Esophagus (tissue), 2 donors: Measurements from ENCODE around the gene COQ3. TPM values are rescaled to one million over a fixed set of nuclear protein-coding genes. Genes with fewer than 3 reads are reported as not detected.
"Not testable (repeated sequence)": the region's sequence is repeated elsewhere in the genome, so short reads cannot be mapped to it uniquely, and the experiment has no call there.

Experiments used
- H3K27ac ChIP-seq, 2 donors: one replicate each; pipeline ENCODE4 v1.5.1; 2013; ENCODE audit warnings: low read depth in 2 of 2, mild to moderate bottlenecking in 2 of 2, inconsistent platforms in 1 of 2, low read length in 1 of 2, moderate library complexity in 1 of 2
- H3K27me3 ChIP-seq, 2 donors: one replicate each; pipeline ENCODE4 v1.6.1; 2013; ENCODE audit warnings: low read length in 2 of 2, control low read depth in 1 of 2, mild to moderate bottlenecking in 1 of 2; ENCODE audit not compliant: insufficient read depth in 2 of 2, control insufficient read depth in 1 of 2
- H3K36me3 ChIP-seq, 2 donors: one replicate each; pipeline ENCODE4 v1.6.1; 2013; ENCODE audit warnings: low read length in 1 of 2; ENCODE audit not compliant: control insufficient read depth in 2 of 2, insufficient read depth in 2 of 2
- H3K4me1 ChIP-seq, 2 donors: one replicate each; pipeline ENCODE4 v1.6.1; 2013; ENCODE audit warnings: low read length in 1 of 2; ENCODE audit not compliant: control insufficient read depth in 2 of 2, insufficient read depth in 2 of 2
- H3K4me3 ChIP-seq, 2 donors: one replicate each; pipeline ENCODE4 v1.5.1; 2013; ENCODE audit warnings: low read length in 2 of 2, mild to moderate bottlenecking in 2 of 2, low read depth in 1 of 2, moderate library complexity in 1 of 2
- H3K9me3 ChIP-seq, 2 donors: one replicate each; pipeline ENCODE4 v1.6.1; 2013; ENCODE audit warnings: mild to moderate bottlenecking in 2 of 2, low read depth in 1 of 2, low read length in 1 of 2, moderate library complexity in 1 of 2; ENCODE audit not compliant: control insufficient read depth in 2 of 2, insufficient read depth in 1 of 2
- whole genome bisulfite sequencing, 2 donors: extraction: QIAGEN DNeasy Blood & Tissue Kit; methylation state at CpG; one replicate each; pipeline ENCODE4 v1.1.7; 2013; 5-methylcytosine and 5-hydroxymethylcytosine counted together
- polyA plus RNA-seq, 2 donors: library from polyadenylated mRNA; stranded (reverse); fragments of 200-250 nt; gene quantifications; one replicate each; pipeline ENCODE4 v1.2.3, GENCODE V29; 2013
- donor health status: healthy with polysubstance abuse.
- donor health status: Bipolar disorder and iron deficiency.

Gene COQ3
- polyA plus RNA-seq, 2 donors: 9.5 to 12.8 TPM

DNA sequence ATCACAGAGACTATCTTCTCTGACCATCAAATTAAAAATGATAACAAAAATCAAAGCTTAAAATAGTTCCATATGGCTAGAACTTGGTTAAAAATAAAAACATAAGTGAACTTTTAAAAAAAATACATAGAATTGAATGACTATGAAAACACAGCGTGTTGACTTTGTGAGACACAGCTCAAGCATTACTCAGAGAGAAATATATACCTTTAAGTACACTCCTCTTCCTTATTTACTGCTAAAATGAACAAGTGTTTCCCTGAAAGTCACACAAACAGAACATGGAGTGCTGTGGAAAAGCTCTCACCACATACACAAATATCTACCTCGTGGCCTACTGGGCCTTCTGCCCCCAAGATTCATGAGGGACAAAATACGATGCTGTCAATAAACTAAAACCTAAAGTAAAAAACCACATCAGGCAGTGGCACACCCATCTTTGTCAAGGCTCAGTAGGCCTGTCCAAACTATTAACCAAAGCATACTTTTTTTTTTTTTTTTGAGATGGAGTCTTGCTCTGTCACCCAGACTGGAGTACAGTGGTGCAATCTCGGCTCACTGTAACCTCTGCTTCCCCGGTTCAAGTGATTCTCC is 52.0 kb downstream of the COQ3 start:
- Histone ChIP-seq H3K9me3 (no peaks in the 10 kb centered on the region), H3K36me3 (no peaks in the 10 kb centered on the region), H3K27me3 (no peaks in the 10 kb centered on the region), H3K27ac (no peak overlapping the region), H3K4me3 (no peak overlapping the region), H3K4me1 (peaks cover 0 to 5% of the 10 kb centered on the region in 2 donors)
- 76 to 84% methylated on average over 5 of the region's 5 CpGs for WGBS, 2 donors

DNA sequence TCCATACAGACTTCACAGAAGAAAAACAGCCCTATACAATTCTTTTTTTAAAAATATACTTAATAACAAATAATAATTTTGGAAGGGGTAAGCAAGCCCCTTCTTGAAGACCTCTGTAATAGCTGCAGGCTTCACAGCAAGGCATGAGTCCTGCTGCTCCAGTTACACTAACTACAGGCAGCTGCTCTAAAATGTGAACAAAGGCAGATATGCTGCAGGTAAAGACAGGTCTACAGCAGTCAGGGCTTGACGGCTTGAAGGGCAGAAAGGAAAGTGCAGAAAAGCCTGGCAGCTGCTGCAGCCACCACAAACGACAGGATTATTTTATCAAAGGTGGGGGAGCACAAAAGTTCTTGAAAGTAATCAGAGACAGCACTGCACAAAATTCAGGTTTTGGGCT is 55.8 kb downstream of the COQ3 start:
- H3K27me3 ChIP-seq: no peaks in the 10 kb centered on the region
- 17 to 32% methylated on average over 2 of the region's 2 CpGs for WGBS, 2 donors
- no peaks in the 10 kb centered on the region for H3K9me3 ChIP-seq
- H3K4me3 ChIP-seq: no peak overlapping the region
- H3K36me3 ChIP-seq: no peaks in the 10 kb centered on the region
- no peak overlapping the region for H3K27ac ChIP-seq
- H3K4me1 ChIP-seq: peaks cover 0 to 5% of the 10 kb centered on the region in 2 donors

GRCh38 chr6:99335298-99335697 is 58.7 kb downstream of the COQ3 start:
- H3K36me3 ChIP-seq, H3K4me3 ChIP-seq, H3K4me1 ChIP-seq, H3K27me3 ChIP-seq, H3K27ac ChIP-seq, H3K9me3 ChIP-seq: not testable (repeated sequence)
- WGBS, 2 donors: 59 to 66% methylated on average over 6 of the region's 6 CpGs

- H3K36me3 ChIP-seq: no peaks in the 10 kb centered on the region
- WGBS, 2 donors: 29 to 33% methylated on average over 2 of the region's 2 CpGs
- H3K27ac ChIP-seq: peak overlapping the region; percentile 17 to 66
- H3K4me1 ChIP-seq: peaks cover 0 to 5% of the 10 kb centered on the region in 2 donors
- no peaks in the 10 kb centered on the region for H3K27me3 ChIP-seq
- no peaks in the 10 kb centered on the region for H3K9me3 ChIP-seq
- no peak overlapping the region for H3K4me3 ChIP-seq
These were observed 59.4 kb downstream of the COQ3 start for GRCh38 chr6:99334526-99335127.

DNA sequence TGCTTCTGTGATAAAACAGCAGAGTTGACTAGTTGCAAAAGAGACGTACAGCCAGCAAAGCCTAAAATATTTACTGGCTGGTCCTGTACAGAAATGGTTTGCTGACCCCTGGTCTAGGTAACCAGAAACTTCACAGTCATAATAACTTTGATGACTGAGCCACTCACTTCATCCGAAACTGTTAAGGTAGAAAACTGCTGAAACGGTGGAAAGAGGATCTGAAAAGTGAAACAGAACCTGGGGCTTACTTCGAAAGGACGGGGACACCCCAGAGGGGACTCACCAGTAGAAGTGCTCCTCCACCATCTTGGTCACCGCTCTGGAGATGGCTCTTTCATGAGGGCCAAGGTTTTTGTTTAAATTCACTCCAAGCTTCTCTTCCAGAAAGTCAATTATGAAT is 60.9 kb downstream of the COQ3 start:
- Histone ChIP-seq H3K27me3 (no peaks in the 10 kb centered on the region), H3K4me1 (no peaks in the 10 kb centered on the region), H3K27ac (no peak overlapping the region), H3K4me3 (no peak overlapping the region), H3K36me3 (no peaks in the 10 kb centered on the region), H3K9me3 (no peaks in the 10 kb centered on the region)
- 83 to 86% methylated on average over 6 of the region's 6 CpGs for WGBS, 2 donors

DNA sequence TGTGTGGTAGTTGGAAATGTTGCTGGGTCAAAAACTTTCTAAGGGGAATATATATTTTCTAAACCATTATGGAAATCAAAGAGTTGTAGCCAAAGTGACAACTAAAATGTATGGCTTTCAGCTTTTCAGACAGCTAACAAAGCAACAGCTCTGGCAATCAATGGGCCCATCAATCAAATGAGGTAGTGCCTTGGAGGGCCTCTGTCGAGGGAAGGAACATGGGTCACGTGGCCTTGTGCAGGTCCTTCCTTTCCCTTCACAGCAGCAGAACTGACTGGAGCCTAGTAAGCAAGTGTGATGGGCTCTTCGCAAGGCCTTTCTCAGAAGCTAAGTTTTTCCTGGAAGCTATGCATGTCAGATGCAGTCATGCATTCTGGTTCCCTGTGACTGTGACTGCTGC is 62.5 kb downstream of the COQ3 start:
- H3K27me3 ChIP-seq: no peaks in the 10 kb centered on the region
- no peaks in the 10 kb centered on the region for H3K4me1 ChIP-seq
- H3K27ac ChIP-seq: no peak overlapping the region
- no peak overlapping the region for H3K4me3 ChIP-seq
- 77 to 82% methylated on average over 3 of the region's 3 CpGs for WGBS, 2 donors
- no peaks in the 10 kb centered on the region for H3K36me3 ChIP-seq
- no peaks in the 10 kb centered on the region for H3K9me3 ChIP-seq

DNA sequence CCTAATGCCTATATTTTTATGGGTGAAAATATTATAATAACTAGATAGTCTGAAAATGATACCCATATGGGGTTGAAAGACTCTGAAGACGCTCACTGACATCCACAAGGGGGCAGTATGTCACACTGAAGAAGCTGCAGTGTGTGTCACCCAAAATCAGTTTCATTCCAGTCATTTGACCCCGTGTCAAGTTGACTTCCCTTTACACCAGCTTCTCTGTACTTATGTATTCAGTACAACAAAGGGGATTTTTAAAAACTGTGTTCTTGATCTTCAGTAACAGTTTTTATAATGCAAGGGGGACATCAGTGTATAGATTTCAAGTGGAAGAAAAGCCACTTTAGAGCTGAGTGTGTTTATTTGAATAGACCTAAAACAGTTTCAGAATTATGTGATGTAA is 63.8 kb downstream of the COQ3 start:
- no peaks in the 10 kb centered on the region for H3K36me3 ChIP-seq
- no peaks in the 10 kb centered on the region for H3K27me3 ChIP-seq
- WGBS, 2 donors: 2 to 5% methylated on average over 2 of the region's 2 CpGs
- H3K4me3 ChIP-seq: no peak overlapping the region
- no peaks in the 10 kb centered on the region for H3K9me3 ChIP-seq
- no peak overlapping the region for H3K27ac ChIP-seq
- no peaks in the 10 kb centered on the region for H3K4me1 ChIP-seq

- no peaks in the 10 kb centered on the region for H3K27me3 ChIP-seq
- H3K27ac ChIP-seq: no peak overlapping the region
- no peak overlapping the region for H3K4me3 ChIP-seq
These were observed 69.0 kb downstream of the COQ3 start for GRCh38 chr6:99324996-99325395.

More at GRCh38 chr6:99324996-99325395, 69.0 kb downstream of the COQ3 start:
- Histone ChIP-seq H3K36me3 (no peaks in the 10 kb centered on the region), H3K9me3 (no peaks in the 10 kb centered on the region), H3K4me1 (no peaks in the 10 kb centered on the region)
